GM13977 (cell line): ENCODE data around the gene CDC42BPB.

Source experiments
- DNase-seq: peaks from one replicate; pipeline ENCODE4 v3.0.0; 2012; ENCODE audit warnings: low spot score
- in situ Hi-C: fragments of 300-500 bp; cut with MboI; formaldehyde crosslinking; loops from one replicate; pipeline ENCODE4 v1.12.0; 2022; ENCODE audit warnings: low sequenced_read_pairs, low pct_unique_long_range_greater_than_20kb, mixed read lengths, inconsistent platforms; ENCODE audit not compliant: unreplicated experiment
- TF ChIP-seq, protein P1 (sequence below): IDR thresholded peaks from 2 replicates; pipeline ENCODE4 v1.5.1; 2012; ENCODE audit warnings: mild to moderate bottlenecking, control low read depth; ENCODE audit not compliant: insufficient read depth; ENCODE audit errors: extremely low read depth, missing control alignments

The CDC42BPB gene

DNA sequence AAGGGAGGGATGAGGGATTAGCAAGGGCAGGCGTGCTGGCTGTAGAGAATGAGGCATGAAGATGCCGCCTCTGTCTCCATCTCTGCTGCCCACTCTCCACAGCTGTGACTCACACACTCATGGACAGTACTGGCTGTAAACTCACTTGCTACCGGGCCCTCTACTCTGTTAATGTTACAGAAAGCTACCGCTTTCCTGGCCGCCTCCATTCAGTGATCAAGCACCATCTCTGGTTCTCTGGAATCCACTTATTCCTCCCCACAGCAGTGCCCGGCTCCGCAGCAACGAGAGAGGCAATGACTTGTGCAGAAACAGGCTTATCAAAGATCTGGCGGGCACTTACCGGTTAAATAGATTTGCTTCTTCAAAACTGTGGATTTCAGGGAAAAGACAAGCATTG lies 100.1 kb downstream of the CDC42BPB start:
- in situ Hi-C loops, result no loop called here
- DNase-seq, result no peak
- TF ChIP-seq, protein P1, sequence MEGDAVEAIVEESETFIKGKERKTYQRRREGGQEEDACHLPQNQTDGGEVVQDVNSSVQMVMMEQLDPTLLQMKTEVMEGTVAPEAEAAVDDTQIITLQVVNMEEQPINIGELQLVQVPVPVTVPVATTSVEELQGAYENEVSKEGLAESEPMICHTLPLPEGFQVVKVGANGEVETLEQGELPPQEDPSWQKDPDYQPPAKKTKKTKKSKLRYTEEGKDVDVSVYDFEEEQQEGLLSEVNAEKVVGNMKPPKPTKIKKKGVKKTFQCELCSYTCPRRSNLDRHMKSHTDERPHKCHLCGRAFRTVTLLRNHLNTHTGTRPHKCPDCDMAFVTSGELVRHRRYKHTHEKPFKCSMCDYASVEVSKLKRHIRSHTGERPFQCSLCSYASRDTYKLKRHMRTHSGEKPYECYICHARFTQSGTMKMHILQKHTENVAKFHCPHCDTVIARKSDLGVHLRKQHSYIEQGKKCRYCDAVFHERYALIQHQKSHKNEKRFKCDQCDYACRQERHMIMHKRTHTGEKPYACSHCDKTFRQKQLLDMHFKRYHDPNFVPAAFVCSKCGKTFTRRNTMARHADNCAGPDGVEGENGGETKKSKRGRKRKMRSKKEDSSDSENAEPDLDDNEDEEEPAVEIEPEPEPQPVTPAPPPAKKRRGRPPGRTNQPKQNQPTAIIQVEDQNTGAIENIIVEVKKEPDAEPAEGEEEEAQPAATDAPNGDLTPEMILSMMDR, result no peak

DNA sequence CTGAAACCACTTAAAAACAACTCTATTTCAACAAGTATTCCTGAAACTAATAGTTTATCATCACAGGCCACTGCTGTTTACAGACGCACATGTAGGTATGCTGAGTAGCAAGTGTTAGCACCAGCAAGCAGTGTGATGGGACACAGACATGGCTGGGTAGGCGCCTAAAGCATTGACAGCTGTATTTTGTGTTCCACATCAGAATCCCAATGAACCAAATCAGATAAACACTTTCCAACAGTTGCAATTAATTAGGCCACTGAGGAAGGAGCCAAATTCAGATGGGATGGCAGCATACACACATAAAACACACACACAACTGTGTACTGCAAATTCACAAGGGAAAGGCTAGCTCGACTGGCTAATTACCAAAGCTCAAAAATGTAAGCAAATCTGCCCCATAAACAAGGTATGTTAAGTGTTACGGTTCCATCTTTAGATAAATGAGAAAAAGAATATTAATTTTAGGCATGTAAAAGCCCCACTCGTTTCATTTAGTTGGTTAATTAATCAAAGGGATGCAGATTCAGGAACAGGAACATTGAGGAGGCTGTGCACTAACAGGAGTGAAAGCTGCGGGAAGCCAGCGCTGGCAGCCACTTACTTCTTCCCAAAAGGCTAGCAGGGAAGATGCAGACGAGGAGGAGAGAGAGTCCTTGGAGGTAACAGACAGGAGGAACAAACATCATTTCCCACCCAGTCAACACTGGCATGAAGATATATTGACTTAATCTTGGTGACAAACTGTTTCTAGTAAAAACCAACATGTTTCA lies 101.5 kb downstream of the CDC42BPB start:
- no peak for DNase-seq
- in situ Hi-C loops, result no loop called here
- TF ChIP-seq, protein P1, result no peak

DNA sequence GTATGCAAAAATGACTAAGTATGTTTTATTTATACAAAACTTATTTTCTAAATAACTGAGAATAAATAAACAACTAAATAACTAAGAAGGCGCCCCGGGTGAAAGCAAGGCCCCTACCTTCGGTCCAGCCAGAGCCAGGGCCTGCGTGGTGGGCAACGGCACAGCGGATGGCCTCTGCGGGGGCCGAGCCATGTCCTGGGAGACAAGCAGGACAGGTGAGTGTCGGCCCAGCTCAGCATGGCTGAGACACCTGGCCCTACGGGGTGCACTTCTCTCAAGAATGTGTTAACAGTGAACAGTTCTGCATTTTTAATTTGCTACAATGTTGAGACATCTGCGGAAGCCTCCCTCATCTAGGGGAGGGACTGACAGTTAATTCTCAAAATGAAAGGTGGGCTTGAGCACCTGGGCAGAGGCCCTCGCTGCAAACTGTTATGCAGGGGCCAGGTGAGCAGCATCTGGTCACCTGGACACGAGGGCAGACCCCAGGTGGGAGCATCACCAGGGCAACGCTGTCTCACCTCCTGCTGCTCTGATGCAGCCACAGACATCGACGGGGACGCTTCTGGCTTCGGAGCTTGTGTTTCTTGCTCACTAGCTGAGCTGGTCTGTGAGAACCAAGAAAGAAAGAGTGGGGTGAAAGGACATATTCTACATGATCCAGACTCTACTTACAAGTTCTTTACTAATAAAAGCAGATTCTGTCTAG lies 103.1 kb downstream of the CDC42BPB start:
- in situ Hi-C loops, result no loop called here
- TF ChIP-seq, protein P1, result no peak
- no peak for DNase-seq

DNA sequence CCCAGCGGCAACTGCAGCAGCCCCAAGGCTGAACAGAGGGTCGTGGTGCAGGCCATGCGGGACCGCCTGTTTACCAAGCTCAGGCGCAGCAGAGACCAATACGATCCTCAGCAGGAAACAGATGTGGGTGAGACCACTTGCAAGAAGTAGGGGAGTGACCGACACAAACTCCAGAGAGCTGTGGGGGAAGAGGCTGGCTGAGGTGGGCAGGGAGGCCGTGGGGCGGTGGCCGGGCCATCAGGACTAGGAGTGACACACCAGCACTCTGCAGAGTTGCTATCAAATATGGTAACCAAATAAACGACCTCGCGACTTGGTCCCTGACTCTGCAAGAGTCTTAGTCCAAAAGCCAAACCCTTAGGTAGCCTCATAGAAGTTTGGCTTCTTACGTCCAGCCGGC lies 104.2 kb downstream of the CDC42BPB start:
- TF ChIP-seq, protein P1, result no peak
- no peak for DNase-seq
- in situ Hi-C loops, result no loop called here

DNA sequence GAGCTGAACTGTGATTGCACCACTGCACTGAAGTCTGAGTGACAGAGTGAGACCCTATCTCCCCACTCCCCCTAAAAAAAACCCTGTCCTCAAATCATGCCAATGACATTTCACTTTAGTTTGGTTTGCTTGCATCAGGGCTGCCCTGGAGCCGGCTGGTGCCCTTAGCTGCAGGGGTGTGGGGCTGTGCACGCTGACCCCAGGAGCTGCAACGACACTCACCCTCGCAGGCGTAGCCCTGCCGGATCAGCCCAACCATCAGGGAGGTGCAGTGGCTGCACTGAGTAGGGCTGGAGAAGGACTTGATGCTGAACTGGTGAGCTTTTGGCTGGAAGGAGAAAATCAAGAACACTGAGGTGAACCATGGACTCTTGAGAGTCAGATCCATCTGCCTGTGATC lies 105.1 kb downstream of the CDC42BPB start:
- in situ Hi-C loops, result no loop called here
- TF ChIP-seq, protein P1, result no peak
- DNase-seq, result no peak

DNA sequence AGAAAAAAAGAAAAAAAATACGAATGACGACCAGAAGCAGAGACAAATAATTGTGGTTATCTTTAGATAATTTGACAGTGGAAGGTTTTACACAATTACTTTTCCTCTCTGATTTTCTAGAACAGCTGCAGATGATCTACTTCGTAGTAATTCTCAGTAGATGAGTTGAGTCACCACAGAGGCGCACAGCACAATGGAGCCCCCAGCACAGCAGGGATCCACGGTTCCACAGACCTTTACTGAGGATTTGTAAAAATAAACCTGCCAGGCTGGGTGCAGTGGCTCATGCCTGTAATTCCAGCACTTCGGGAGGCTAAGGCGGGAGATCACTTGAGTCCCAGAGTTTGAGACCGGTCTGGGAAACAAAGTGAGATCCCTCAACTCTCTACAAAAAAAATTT lies 105.5 kb downstream of the CDC42BPB start:
- in situ Hi-C loops, result no loop called here
- DNase-seq, result no peak
- TF ChIP-seq, protein P1, result no peak
